OCI-LY3 (cell line): Measurements from ENCODE around the gene PDE8A.

ENCODE experiments used
- EZH2phosphoT487 ChIP-seq: fragments of 200-600 bp; shearing (Covaris generic); IDR thresholded peaks from 2 replicates; pipeline ENCODE4 v1.6.1; 2018; ENCODE audit warnings: antibody characterized with exemption, mixed run types, low read depth
- TF ChIP-seq, protein P1 (sequence below): fragments of 200-600, 300-600 bp; sonication (generic); IDR thresholded peaks from 2 replicates; pipeline ENCODE4 v1.5.1; 2014; ENCODE audit warnings: antibody characterized with exemption, low read length, low read depth

- TF ChIP-seq, protein P1, sequence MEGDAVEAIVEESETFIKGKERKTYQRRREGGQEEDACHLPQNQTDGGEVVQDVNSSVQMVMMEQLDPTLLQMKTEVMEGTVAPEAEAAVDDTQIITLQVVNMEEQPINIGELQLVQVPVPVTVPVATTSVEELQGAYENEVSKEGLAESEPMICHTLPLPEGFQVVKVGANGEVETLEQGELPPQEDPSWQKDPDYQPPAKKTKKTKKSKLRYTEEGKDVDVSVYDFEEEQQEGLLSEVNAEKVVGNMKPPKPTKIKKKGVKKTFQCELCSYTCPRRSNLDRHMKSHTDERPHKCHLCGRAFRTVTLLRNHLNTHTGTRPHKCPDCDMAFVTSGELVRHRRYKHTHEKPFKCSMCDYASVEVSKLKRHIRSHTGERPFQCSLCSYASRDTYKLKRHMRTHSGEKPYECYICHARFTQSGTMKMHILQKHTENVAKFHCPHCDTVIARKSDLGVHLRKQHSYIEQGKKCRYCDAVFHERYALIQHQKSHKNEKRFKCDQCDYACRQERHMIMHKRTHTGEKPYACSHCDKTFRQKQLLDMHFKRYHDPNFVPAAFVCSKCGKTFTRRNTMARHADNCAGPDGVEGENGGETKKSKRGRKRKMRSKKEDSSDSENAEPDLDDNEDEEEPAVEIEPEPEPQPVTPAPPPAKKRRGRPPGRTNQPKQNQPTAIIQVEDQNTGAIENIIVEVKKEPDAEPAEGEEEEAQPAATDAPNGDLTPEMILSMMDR = no peak
- no peak for TF ChIP-seq EZH2phosphoT487
These were observed 106.6 kb downstream of the PDE8A start for GRCh38 chr15:85088300-85088699.
